PFSK-1 (cell line): ENCODE measurements around the gene SYNGR4.

ENCODE experiments used
- FOXP2 ChIP-seq: optimal IDR thresholded peaks from 2 replicates; pipeline ENCODE3; 2011; ENCODE audit warnings: borderline replicate concordance, control low read depth, inconsistent platforms; ENCODE audit not compliant: insufficient read depth; ENCODE audit errors: extremely low read length, extremely low read depth
- POLR2AphosphoS5 ChIP-seq: IDR thresholded peaks from 2 replicates; pipeline ENCODE4 v1.6.1; 2012; ENCODE audit warnings: low read depth, mild to moderate bottlenecking, control low read depth, low read length, moderate library complexity
- REST ChIP-seq, 2 experiments: IDR thresholded peaks; 2 replicates each; pipeline versions ENCODE4 v1.6.1 to v1.8.0; 2011 to 2012; ENCODE audit warnings: low read depth in 2 of 2, low read length in 2 of 2, control low read depth in 1 of 2, inconsistent platforms in 1 of 2, mild to moderate bottlenecking in 1 of 2, moderate library complexity in 1 of 2; ENCODE audit not compliant: insufficient read depth in 1 of 2
- TAF1 ChIP-seq: IDR thresholded peaks from 2 replicates; pipeline ENCODE4 v1.6.1; 2012; ENCODE audit warnings: low read length, control low read depth, borderline replicate concordance; ENCODE audit not compliant: insufficient read depth

- TF ChIP-seq POLR2AphosphoS5 (no peak; the same call in 1 of the 2 replicates), TAF1 (no peak), REST (IDR thresholded peaks at IDR 0.05; ENCODE audit: insufficient read depth in 1 of 2, low read depth in 2 of 2, low read length in 2 of 2) (no peak), FOXP2 (no peak)
These were observed 712 bp upstream of the SYNGR4 start for GRCh38 chr19:48363500-48363809.
